ENCODE data around the gene RAC3. TPM values are rescaled to one million over a fixed set of nuclear protein-coding genes. Genes with fewer than 3 reads are reported as not detected.

Gene RAC3
- total and polyA plus RNA-seq, 2 donors, result 4.7 to 6.9 TPM

DNA sequence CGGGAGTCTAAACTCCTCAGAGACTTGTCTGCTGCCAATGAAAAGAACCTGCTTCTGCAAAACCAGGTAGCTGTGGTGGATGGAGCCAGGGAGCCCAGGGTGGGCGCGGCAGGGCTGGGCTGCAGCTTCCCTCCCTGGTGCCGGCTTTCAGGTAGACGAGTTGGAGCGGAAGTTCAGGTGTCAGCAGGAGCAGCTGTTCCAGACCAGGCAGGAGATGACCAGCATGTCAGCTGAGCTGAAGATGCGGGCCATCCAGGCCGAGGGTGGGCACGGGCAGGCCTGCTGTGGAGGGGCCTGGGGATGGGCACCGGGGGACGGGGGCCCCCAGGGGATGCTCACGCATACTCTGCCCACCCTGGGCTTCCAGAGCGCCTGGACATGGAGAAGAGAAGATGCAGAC lies 3.2 kb upstream of the RAC3 start:
- no peak for DNase-seq (ENCODE audit: low read depth in 6 of 9, low spot score in 9 of 9)
- 96% methylated on average over 13 of the region's 13 CpGs for WGBS

DNA sequence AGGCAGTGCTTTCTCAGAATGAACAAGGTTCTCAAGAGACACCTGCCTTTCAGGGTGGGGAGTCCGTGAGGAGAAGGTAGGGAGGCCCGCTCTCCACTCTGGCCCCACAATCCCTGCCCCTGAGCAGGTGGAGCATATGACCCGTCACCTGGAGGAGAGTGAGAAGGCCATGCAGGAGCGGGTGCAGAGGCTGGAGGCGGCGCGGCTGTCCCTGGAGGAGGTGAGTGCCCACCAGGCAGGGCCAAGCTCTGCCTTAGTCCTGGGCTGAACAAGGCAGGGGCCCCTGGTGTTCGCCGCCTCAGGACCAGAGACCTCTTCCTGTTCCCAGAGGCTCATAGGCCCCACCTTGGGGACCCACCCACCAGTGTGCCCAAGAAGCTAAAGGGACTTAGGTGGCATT lies 2.5 kb upstream of the RAC3 start:
- Histone ChIP-seq H3K4me1 (ENCODE audit: control insufficient read depth in 2 of 2, insufficient read depth in 2 of 2, low read length in 2 of 2) (peaks cover 13 to 33% of the 10 kb centered on the region in 2 donors), H3K9me3 (ENCODE audit: control insufficient read depth in 2 of 2, insufficient read depth in 1 of 2, low read length in 1 of 2) (no peaks in the 10 kb centered on the region), H3K27me3 (ENCODE audit: control insufficient read depth in 2 of 2, insufficient read depth in 1 of 2, low read length in 1 of 2) (peaks cover 6 to 31% of the 10 kb centered on the region in 2 donors), H3K4me3 (ENCODE audit: low read length in 2 of 2) (no peak overlapping the region), H3K27ac (ENCODE audit: low read depth in 1 of 2, low read length in 1 of 2) (no peak overlapping the region), H3K36me3 (ENCODE audit: control insufficient read depth in 2 of 2, insufficient read depth in 2 of 2, low read length in 1 of 2) (peaks cover 23 to 24% of the 10 kb centered on the region in 2 donors)
- DNase-seq (ENCODE audit: low read depth in 6 of 9, low spot score in 9 of 9), result no peak
- 96% methylated on average over 9 of the region's 9 CpGs for WGBS

More for the DNA sequence above, 3.2 kb upstream of the RAC3 start:
- H3K4me1 ChIP-seq (ENCODE audit: control insufficient read depth in 2 of 2, insufficient read depth in 2 of 2, low read length in 2 of 2), result peaks cover 15 to 38% of the 10 kb centered on the region in 2 donors
- H3K9me3 ChIP-seq (ENCODE audit: control insufficient read depth in 2 of 2, insufficient read depth in 1 of 2, low read length in 1 of 2), result no peaks in the 10 kb centered on the region
- H3K4me3 ChIP-seq (ENCODE audit: low read length in 2 of 2), result no peak overlapping the region
- peaks cover 6 to 29% of the 10 kb centered on the region in 2 donors for H3K27me3 ChIP-seq (ENCODE audit: control insufficient read depth in 2 of 2, insufficient read depth in 1 of 2, low read length in 1 of 2)
- no peak overlapping the region for H3K27ac ChIP-seq (ENCODE audit: low read depth in 1 of 2, low read length in 1 of 2)
- peaks cover 22 to 23% of the 10 kb centered on the region in 2 donors for H3K36me3 ChIP-seq (ENCODE audit: control insufficient read depth in 2 of 2, insufficient read depth in 2 of 2, low read length in 1 of 2)

GRCh38 chr17:82029391-82029790 lies 2.1 kb upstream of the RAC3 start:
- DNase-seq (ENCODE audit: low read depth in 6 of 9, low spot score in 9 of 9), result no peak

DNA sequence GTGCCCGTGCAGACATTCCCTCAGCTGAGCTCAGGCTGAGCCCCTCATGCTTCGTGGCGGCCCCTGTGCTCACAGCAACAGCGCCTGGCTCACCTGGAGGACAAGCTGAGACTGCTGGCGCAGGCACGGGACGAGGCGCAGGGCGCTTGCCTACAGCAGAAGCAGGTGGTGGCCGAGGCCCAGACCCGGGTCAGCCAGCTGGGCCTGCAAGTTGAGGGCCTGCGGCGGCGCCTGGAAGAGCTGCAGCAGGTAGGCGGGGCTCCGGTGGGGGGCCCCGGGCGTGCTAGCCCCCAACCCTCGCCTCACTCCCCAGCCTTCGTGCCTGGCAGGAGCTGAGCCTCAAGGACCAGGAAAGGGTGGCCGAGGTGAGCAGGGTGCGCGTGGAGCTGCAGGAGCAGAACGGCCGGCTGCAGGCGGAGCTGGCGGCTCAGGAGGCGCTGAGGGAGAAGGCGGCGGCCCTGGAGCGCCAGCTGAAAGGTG lies 1.4 kb upstream of the RAC3 start:
- Histone ChIP-seq H3K36me3 (ENCODE audit: control insufficient read depth in 2 of 2, insufficient read depth in 2 of 2, low read length in 1 of 2) (peaks cover 23 to 24% of the 10 kb centered on the region in 2 donors), H3K27me3 (ENCODE audit: control insufficient read depth in 2 of 2, insufficient read depth in 1 of 2, low read length in 1 of 2) (peaks cover 6 to 31% of the 10 kb centered on the region in 2 donors), H3K4me3 (ENCODE audit: low read length in 2 of 2) (peak overlapping the region in 1 of 2 donors; percentile 57), H3K9me3 (ENCODE audit: control insufficient read depth in 2 of 2, insufficient read depth in 1 of 2, low read length in 1 of 2) (no peaks in the 10 kb centered on the region), H3K4me1 (ENCODE audit: control insufficient read depth in 2 of 2, insufficient read depth in 2 of 2, low read length in 2 of 2) (peaks cover 9 to 23% of the 10 kb centered on the region in 2 donors), H3K27ac (ENCODE audit: low read depth in 1 of 2, low read length in 1 of 2) (no peak overlapping the region)
- WGBS, result 83% methylated on average over 31 of the region's 31 CpGs
- DNase-seq (ENCODE audit: low read depth in 6 of 9, low spot score in 9 of 9), result no peak

More at GRCh38 chr17:82029391-82029790, 2.1 kb upstream of the RAC3 start:
- H3K36me3 ChIP-seq (ENCODE audit: control insufficient read depth in 2 of 2, insufficient read depth in 2 of 2, low read length in 1 of 2), result peaks cover 23 to 24% of the 10 kb centered on the region in 2 donors
- H3K9me3 ChIP-seq (ENCODE audit: control insufficient read depth in 2 of 2, insufficient read depth in 1 of 2, low read length in 1 of 2), result no peaks in the 10 kb centered on the region
- H3K4me1 ChIP-seq (ENCODE audit: control insufficient read depth in 2 of 2, insufficient read depth in 2 of 2, low read length in 2 of 2), result peaks cover 9 to 28% of the 10 kb centered on the region in 2 donors
- 95% methylated on average over 16 of the region's 16 CpGs for WGBS
- peaks cover 6 to 31% of the 10 kb centered on the region in 2 donors for H3K27me3 ChIP-seq (ENCODE audit: control insufficient read depth in 2 of 2, insufficient read depth in 1 of 2, low read length in 1 of 2)
- H3K4me3 ChIP-seq (ENCODE audit: low read length in 2 of 2), result no peak overlapping the region
- H3K27ac ChIP-seq (ENCODE audit: low read depth in 1 of 2, low read length in 1 of 2), result no peak overlapping the region

- H3K4me3 ChIP-seq (ENCODE audit: low read length in 2 of 2), result peak overlapping the region; percentile 46 to 57
- peaks cover 23 to 28% of the 10 kb centered on the region in 2 donors for H3K36me3 ChIP-seq (ENCODE audit: control insufficient read depth in 2 of 2, insufficient read depth in 2 of 2, low read length in 1 of 2)
- DNase-seq (ENCODE audit: low read depth in 6 of 9, low spot score in 9 of 9), result peak in 8 of 9 donors; percentile 52 to 89 (median 71)
- H3K9me3 ChIP-seq (ENCODE audit: control insufficient read depth in 2 of 2, insufficient read depth in 1 of 2, low read length in 1 of 2), result no peaks in the 10 kb centered on the region
- peaks cover 6 to 31% of the 10 kb centered on the region in 2 donors for H3K27me3 ChIP-seq (ENCODE audit: control insufficient read depth in 2 of 2, insufficient read depth in 1 of 2, low read length in 1 of 2)
- peak overlapping the region in 1 of 2 donors; percentile 43 for H3K27ac ChIP-seq (ENCODE audit: low read depth in 1 of 2, low read length in 1 of 2)
- H3K4me1 ChIP-seq (ENCODE audit: control insufficient read depth in 2 of 2, insufficient read depth in 2 of 2, low read length in 2 of 2), result peaks cover 9 to 23% of the 10 kb centered on the region in 2 donors
- WGBS, result under 1% methylated on average over 94 of the region's 94 CpGs
These were observed 792 bp upstream of the RAC3 start for GRCh38 chr17:82030470-82031302.

- H3K4me3 ChIP-seq (ENCODE audit: low read length in 2 of 2), result peak overlapping the region in 1 of 2 donors; percentile 57
- peaks cover 0 to 2% of the 10 kb centered on the region in 2 donors for H3K9me3 ChIP-seq (ENCODE audit: control insufficient read depth in 2 of 2, insufficient read depth in 1 of 2, low read length in 1 of 2)
- H3K27ac ChIP-seq (ENCODE audit: low read depth in 1 of 2, low read length in 1 of 2), result no peak overlapping the region
- H3K36me3 ChIP-seq (ENCODE audit: control insufficient read depth in 2 of 2, insufficient read depth in 2 of 2, low read length in 1 of 2), result peaks cover 14 to 25% of the 10 kb centered on the region in 2 donors
- DNase-seq (ENCODE audit: low read depth in 6 of 9, low spot score in 9 of 9), result no peak
- H3K27me3 ChIP-seq (ENCODE audit: control insufficient read depth in 2 of 2, insufficient read depth in 1 of 2, low read length in 1 of 2), result peaks cover 6 to 31% of the 10 kb centered on the region in 2 donors
- peaks cover 18 to 34% of the 10 kb centered on the region in 2 donors for H3K4me1 ChIP-seq (ENCODE audit: control insufficient read depth in 2 of 2, insufficient read depth in 2 of 2, low read length in 2 of 2)
- 15% methylated on average over 59 of the region's 59 CpGs for WGBS
These were observed 578 bp downstream of the RAC3 start for GRCh38 chr17:82031885-82032627.

- Histone ChIP-seq H3K27me3 (ENCODE audit: control insufficient read depth in 2 of 2, insufficient read depth in 1 of 2, low read length in 1 of 2) (peaks cover 6 to 31% of the 10 kb centered on the region in 2 donors), H3K9me3 (ENCODE audit: control insufficient read depth in 2 of 2, insufficient read depth in 1 of 2, low read length in 1 of 2) (peaks cover 0 to 2% of the 10 kb centered on the region in 2 donors), H3K36me3 (ENCODE audit: control insufficient read depth in 2 of 2, insufficient read depth in 2 of 2, low read length in 1 of 2) (peaks cover 4 to 13% of the 10 kb centered on the region in 2 donors), H3K27ac (ENCODE audit: low read depth in 1 of 2, low read length in 1 of 2) (no peak overlapping the region), H3K4me1 (ENCODE audit: control insufficient read depth in 2 of 2, insufficient read depth in 2 of 2, low read length in 2 of 2) (peaks cover 19 to 41% of the 10 kb centered on the region in 2 donors), H3K4me3 (ENCODE audit: low read length in 2 of 2) (no peak overlapping the region)
- 97% methylated on average over 38 of the region's 38 CpGs for WGBS
- DNase-seq (ENCODE audit: low read depth in 6 of 9, low spot score in 9 of 9), result no peak
These were observed 2.0 kb downstream of the RAC3 start for GRCh38 chr17:82033359-82034085.

GRCh38 chr17:82034371-82035011 lies 3.0 kb downstream of the RAC3 start:
- H3K27me3 ChIP-seq (ENCODE audit: control insufficient read depth in 2 of 2, insufficient read depth in 1 of 2, low read length in 1 of 2), result peaks cover 6 to 31% of the 10 kb centered on the region in 2 donors
- H3K27ac ChIP-seq (ENCODE audit: low read depth in 1 of 2, low read length in 1 of 2), result no peak overlapping the region
- no peak for DNase-seq (ENCODE audit: low read depth in 6 of 9, low spot score in 9 of 9)
- peaks cover 0 to 2% of the 10 kb centered on the region in 2 donors for H3K9me3 ChIP-seq (ENCODE audit: control insufficient read depth in 2 of 2, insufficient read depth in 1 of 2, low read length in 1 of 2)
- 96% methylated on average over 23 of the region's 23 CpGs for WGBS
- no peak overlapping the region for H3K4me3 ChIP-seq (ENCODE audit: low read length in 2 of 2)
- peaks cover 0 to 7% of the 10 kb centered on the region in 2 donors for H3K36me3 ChIP-seq (ENCODE audit: control insufficient read depth in 2 of 2, insufficient read depth in 2 of 2, low read length in 1 of 2)
- peaks cover 19 to 44% of the 10 kb centered on the region in 2 donors for H3K4me1 ChIP-seq (ENCODE audit: control insufficient read depth in 2 of 2, insufficient read depth in 2 of 2, low read length in 2 of 2)

Data from thymus (tissue), 11 donors.